ENCODE data around the gene F5.
"Not testable (repeated sequence)": the region's sequence is repeated elsewhere in the genome, so short reads cannot be mapped to it uniquely, and the experiment has no call there.

Gene F5

DNA sequence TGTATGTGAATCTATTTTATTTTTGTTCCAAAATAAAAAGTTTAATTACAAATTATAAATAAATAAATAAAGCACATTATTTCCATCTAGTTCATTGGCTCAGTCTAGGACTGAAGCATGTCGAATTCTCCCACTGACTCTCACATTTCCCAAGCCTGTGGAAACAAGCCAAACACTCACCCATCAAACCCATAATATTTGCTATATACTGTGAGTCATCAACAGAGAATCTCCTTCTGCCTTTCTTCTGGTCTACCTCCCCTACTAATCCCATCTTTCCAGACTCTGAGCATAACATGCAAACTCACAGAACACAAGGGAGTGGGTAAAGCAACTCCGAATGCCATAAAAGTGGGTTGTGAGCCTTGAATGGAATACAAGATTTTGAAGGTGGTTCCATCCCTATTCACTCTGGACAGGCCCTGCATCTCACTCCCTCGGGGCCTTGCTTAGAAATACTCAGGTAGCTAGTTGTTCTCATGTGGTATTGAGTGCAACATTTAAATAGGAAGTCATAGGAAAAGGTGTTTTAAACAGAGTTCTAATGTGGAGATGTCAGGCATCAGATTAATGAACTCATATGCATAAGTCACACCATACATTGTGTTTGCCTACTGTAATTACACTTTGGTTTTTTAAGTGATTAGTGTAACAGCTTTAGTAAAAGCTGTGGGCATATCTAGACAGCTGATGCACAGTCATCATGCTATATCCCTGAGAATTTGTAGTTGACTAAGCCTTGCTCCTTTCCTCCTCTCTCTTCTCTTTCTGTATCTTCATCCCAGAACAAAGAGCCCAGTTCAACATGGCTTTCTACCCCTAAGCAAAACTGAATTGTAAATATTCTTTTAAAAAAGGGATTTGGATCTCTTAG lies 47.0 kb downstream of the F5 start:
- DNase-seq: no peak

DNA sequence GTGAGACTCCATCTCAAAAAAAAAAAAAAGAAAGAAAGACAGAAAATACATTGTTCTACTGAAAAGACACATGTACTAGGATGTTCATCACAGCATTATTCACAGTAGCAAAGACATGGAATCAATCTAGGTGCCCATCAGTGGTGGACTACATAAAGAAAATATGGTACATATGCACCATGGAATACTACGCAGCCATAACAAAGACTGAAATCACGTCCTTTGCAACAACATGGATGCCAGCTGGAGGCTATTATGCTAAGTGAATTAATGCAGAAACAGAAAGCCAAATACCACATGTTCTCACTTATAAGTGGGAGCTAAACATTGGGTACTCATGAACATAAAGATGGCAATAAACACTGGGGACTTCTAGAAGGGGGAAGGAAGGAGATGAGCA lies 51.6 kb downstream of the F5 start:
- no peak for DNase-seq

GRCh38 chr1:169533528-169534190 lies 52.6 kb downstream of the F5 start:
- not testable (repeated sequence) for DNase-seq

- no peak for DNase-seq
Measured at GRCh38 chr1:169530448-169530847, 55.8 kb downstream of the F5 start.

GRCh38 chr1:169529068-169529642 lies 57.1 kb downstream of the F5 start:
- DNase-seq: no peak

GRCh38 chr1:169528215-169529067 lies 57.8 kb downstream of the F5 start:
- no peak for DNase-seq

DNA sequence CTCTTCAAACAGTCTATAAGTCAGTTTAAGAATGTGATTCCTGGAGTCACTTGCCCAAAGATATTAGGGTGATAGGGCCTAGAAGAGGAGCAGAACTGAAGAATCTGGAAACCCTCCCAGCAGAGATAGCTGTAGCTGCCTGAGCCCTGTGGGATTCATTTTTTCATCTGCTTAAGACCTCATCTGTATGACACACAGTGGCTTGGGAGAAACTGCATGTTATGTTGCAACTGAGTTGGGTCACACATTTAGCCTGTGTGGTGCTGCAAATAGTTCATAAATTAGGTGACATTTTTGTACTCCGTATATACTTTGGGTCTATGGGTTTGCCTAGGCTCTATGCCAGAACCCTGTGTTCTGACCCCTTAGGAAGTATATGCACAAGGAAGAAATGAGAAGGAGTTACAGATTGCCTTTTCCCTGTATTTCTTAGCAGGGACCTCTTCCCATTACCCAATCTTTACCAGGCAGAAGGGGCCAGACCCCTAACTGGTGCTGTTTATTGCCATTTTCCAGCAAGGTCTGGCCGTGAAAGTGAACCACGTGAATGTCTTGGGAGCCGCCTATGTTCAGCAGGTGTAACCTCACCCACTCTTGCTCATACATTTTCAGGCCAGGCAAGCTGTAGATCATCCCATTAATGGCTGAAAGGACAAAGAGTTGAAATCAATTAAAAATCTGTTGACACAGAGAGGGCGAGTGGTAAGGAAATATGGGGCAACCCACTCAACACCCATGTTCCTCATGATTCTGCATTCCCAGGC lies 58.6 kb downstream of the F5 start:
- no peak for DNase-seq

DNA sequence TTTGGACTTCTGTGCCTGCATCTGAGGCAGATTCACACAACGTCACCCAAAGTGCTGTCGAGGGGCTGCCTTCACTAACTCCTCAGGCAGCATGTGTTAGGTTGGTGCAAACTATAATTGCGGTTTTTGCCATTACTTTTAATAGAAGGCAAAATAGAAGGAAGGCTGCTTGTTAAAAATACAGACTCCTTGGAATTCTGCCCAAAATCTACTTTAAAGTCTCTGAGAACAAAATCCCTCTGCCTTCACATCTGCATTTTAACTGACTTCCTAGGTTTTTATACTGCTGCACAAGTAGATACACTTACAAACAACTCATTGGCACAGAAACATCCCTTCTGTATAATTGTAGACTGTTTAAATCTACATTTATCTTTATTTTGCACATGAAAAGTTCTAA lies 59.3 kb downstream of the F5 start:
- no peak for DNase-seq

DNA sequence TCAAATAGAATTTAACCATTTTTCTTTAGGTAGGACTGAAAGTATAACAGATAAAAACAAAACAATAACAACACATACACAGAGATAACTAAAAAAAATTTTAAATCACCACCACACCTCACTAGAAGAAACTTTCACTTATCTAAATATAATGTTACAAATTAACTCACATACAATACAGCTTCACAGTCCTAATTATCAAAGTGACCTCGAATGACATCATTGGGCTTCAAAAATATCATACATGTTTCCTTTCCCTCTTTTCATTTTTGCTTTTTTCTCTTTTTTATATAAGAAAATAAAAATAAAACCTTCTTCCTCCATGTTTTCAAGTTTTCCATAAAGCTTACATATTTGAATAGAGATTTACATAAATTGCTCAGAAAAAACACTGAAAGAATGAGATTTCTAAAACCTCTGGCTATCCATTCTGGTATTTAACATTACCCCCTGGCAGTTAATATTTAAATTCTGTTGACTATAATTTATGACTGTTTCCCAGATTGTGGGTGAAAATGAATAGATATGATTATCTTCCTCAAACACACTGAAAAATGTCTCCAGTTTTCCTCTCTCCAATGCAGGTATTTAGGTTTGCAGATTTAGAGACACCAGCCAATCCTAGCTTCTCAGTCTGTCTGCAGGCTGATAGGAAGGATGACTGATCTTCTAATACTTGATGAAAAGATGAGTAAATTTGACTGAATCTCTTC lies 60.0 kb downstream of the F5 start:
- DNase-seq: no peak

GRCh38 chr1:169525391-169525790 lies 60.9 kb downstream of the F5 start:
- no peak for DNase-seq

- DNase-seq: no peak
Measured at GRCh38 chr1:169523904-169524303, 62.4 kb downstream of the F5 start.

- DNase-seq: no peak
Measured at GRCh38 chr1:169521226-169521625, 65.1 kb downstream of the F5 start.

- no peak for DNase-seq
Measured at GRCh38 chr1:169517558-169518186, 68.6 kb downstream of the F5 start.

- no peak for DNase-seq
Measured at GRCh38 chr1:169515641-169516040, 70.6 kb downstream of the F5 start.

DNA sequence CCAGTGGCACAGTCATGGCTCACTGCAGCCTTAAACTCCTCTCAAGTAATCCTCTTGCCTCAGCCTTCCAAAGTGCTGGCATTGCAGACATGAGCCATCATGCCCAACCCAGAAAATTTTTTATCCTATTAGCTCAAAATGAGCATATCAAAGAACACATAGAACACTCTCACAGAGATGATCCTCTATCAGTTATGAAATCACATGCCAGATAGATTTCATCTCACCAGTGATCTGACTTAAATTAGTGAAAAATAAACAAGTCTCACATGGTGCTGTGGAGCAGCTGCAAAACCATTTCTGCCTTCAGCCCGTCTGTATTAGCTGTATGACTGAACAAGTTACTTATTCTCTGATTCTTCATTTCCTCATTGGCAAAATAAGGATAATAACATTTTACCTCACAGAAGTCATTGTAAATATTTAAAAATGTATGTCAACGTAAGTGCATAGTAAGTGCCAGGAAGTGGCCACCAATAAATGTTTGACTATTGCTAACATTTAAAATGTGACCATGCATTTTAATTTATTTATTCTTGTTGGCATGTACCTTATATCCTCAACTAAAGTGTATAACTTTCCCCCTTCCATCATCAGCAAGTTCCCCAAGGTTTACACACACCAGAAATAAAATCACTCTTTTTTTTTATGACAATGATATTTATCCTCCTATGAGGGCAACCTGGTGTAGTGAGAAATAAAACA lies 71.6 kb downstream of the F5 start:
- no peak for DNase-seq

DNA sequence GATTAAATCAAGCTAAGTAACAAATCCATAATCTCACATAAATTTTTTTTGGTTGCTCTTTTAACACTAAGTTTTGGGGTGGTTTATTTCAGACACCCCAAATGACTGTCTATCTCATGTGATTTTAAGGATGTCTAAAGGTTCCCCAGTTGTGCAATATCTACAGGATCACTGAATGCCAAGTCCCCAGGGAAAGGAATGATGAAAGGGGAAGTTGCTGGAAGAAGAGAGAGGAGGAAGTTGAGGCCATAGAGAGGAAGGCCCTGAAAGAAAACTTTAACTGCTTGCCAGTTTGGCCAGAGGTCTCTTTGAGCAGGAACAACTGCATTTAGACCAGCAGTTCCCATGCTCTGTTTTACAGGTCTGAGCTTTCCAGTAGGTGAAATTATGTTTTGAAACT lies 73.1 kb downstream of the F5 start:
- no peak for DNase-seq

GRCh38 chr1:169511316-169512005 lies 74.8 kb downstream of the F5 start:
- no peak for DNase-seq

GRCh38 chr1:169510060-169510459 lies 76.2 kb downstream of the F5 start:
- DNase-seq: no peak

DNA sequence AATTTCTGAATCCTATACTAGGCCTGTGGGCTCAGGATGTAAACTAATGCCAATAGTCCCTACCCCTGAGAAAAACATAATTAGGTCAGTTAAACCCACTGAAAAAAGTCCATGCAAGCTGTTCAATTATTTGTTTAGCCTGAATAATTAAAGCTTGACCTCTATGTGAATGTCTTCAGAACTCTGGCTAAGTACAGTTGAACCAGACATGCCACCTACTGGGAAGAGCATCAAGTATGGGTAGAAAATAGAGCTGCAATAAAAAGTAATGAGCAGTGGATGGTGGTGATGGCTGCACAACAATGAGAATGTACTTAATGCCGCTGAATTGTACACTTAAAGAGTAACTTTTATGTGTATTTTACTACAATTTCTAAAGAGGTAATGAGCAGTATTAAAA lies 76.9 kb downstream of the F5 start:
- no peak for DNase-seq

Measured in CD4-positive, alpha-beta T cell treated with Interleukin-15 for 1 hour (primary cell).